ENCODE measurements around the gene AGTRAP. TPM values are rescaled to one million over a fixed set of nuclear protein-coding genes. Genes with fewer than 3 reads are reported as not detected.
A peak's percentile ranks its signal among the peaks of the same experiment; 100 is the strongest.

The AGTRAP gene
- total and polyA plus RNA-seq, 9 of the 15 experiments (the other 6 are each of a cell fraction or from before 2014, with no cell fraction given): 26.8 to 105 (median 57.5) TPM

- TF ChIP-seq ZNF407 (IDR thresholded peaks at IDR 0.05; ENCODE audit: low read depth): no peak
- no peak for TF ChIP-seq BCOR (IDR thresholded peaks at IDR 0.05)
- no peak for TF ChIP-seq POLR2AphosphoS5 (IDR thresholded peaks at IDR 0.05; ENCODE audit: control insufficient read depth, insufficient read depth, low read depth, low read length)
- no peak for TF ChIP-seq ZNF830 (CRISPR knock-in tag; IDR thresholded peaks at IDR 0.05)
- TF ChIP-seq NR2F6 (CRISPR knock-in tag; IDR thresholded peaks at IDR 0.05): no peak
- TF ChIP-seq CBX5 (IDR thresholded peaks at IDR 0.05; ENCODE audit: borderline replicate concordance, low read depth): no peak
- no peak for TF ChIP-seq ZBTB2 (IDR thresholded peaks at IDR 0.05)
- TF ChIP-seq GATAD2B (IDR thresholded peaks at IDR 0.05; ENCODE audit: borderline replicate concordance): no peak
- TF ChIP-seq RBFOX2 (IDR thresholded peaks at IDR 0.05; ENCODE audit: low read depth, low read length): peak; percentile 66
- no peak for TF ChIP-seq ZNF77 (CRISPR knock-in tag; IDR thresholded peaks at IDR 0.05)
- TF ChIP-seq RHOXF2B (CRISPR knock-in tag; conservative IDR thresholded peaks at IDR 0.05): peak; percentile 12; the same call in 1 of the 2 replicates
- TF ChIP-seq POLR2G (IDR thresholded peaks at IDR 0.05; ENCODE audit: low read depth, low read length): peak; percentile 73
- no peak for TF ChIP-seq ATF6 (CRISPR knock-in tag; IDR thresholded peaks at IDR 0.05)
- no peak for TF ChIP-seq YY1 (IDR thresholded peaks at IDR 0.05; ENCODE audit: borderline replicate concordance in 1 of 3, control insufficient read depth in 1 of 3, extremely low read depth in 1 of 3, insufficient read depth in 3 of 3, insufficient read length in 1 of 3, insufficient replicate concordance in 2 of 3, low read depth in 1 of 3, low read length in 2 of 3)
- no peak for TF ChIP-seq LARP7 (IDR thresholded peaks at IDR 0.05)
These were observed 52.0 kb downstream of the AGTRAP start (continued) for GRCh38 chr1:11787804-11788436.
